ENCODE measurements around the gene ATP5F1E. TPM values are rescaled to one million over a fixed set of nuclear protein-coding genes. Genes with fewer than 3 reads are reported as not detected.

ATP5F1E gene
- total RNA-seq, 1 donor from 2014 or later = 73.8 TPM

GRCh38 chr20:58981628-58982364, 50.3 kb downstream of the ATP5F1E start:
- no peaks in the 10 kb centered on the region for H3K27me3 ChIP-seq (ENCODE audit: low read depth)
- DNase-seq (no peak), ATAC-seq (no peak)
- H3K27ac ChIP-seq = peak overlapping the region; percentile 80
- H3K9me3 ChIP-seq = no peaks in the 10 kb centered on the region
- intact Hi-C loops (cut with DNase I) = no loop called here
- peak overlapping the region; percentile 72 for H3K4me3 ChIP-seq
- H3K36me3 ChIP-seq = peaks cover 11% of the 10 kb centered on the region
- TF ChIP-seq CTCF (IDR thresholded peaks at IDR 0.05) = no peak
- peaks cover 32% of the 10 kb centered on the region for H3K4me1 ChIP-seq

- Histone ChIP-seq H3K4me1 (peaks cover 32% of the 10 kb centered on the region), H3K4me3 (peak within 1 kb of the TSS; percentile 72), H3K27ac (peak within 1 kb of the TSS; percentile 80), H3K27me3 (ENCODE audit: low read depth) (no peaks in the 10 kb centered on the region), H3K36me3 (peaks cover 2% of the 10 kb centered on the region), H3K9me3 (peaks cover 5% of the 10 kb centered on the region)
- peak; percentile 89 for DNase-seq
- ATAC-seq = peak; percentile 97
- intact Hi-C loops (cut with DNase I) = no loop called here
- TF ChIP-seq CTCF (IDR thresholded peaks at IDR 0.05) = no peak
Observed at GRCh38 chr20:58980711-58981627, 51.2 kb downstream of the ATP5F1E start, which contains the start of gene NELFCD. Gene NELFCD (plus strand): TSS chr20:58981256. CDS start chr20:58981310, 54 bp downstream.

GRCh38 chr20:58978351-58979190, 53.6 kb downstream of the ATP5F1E start:
- ATAC-seq (no peak), DNase-seq (no peak)
- peaks cover 15% of the 10 kb centered on the region for H3K9me3 ChIP-seq
- peaks cover 19% of the 10 kb centered on the region for H3K4me1 ChIP-seq
- no peak overlapping the region for H3K4me3 ChIP-seq
- H3K36me3 ChIP-seq = no peaks in the 10 kb centered on the region
- intact Hi-C loops (cut with DNase I) = no loop called here
- no peak overlapping the region for H3K27ac ChIP-seq
- TF ChIP-seq CTCF (IDR thresholded peaks at IDR 0.05) = no peak
- no peaks in the 10 kb centered on the region for H3K27me3 ChIP-seq (ENCODE audit: low read depth)

GRCh38 chr20:58976061-58976730, 55.9 kb downstream of the ATP5F1E start:
- Histone ChIP-seq H3K9me3 (peaks cover 15% of the 10 kb centered on the region), H3K4me1 (no peaks in the 10 kb centered on the region), H3K36me3 (no peaks in the 10 kb centered on the region), H3K27ac (no peak overlapping the region), H3K4me3 (no peak overlapping the region), H3K27me3 (ENCODE audit: low read depth) (no peaks in the 10 kb centered on the region)
- DNase-seq (no peak), ATAC-seq (no peak)
- TF ChIP-seq CTCF (IDR thresholded peaks at IDR 0.05) = no peak
- intact Hi-C loops (cut with DNase I) = no loop called here

Other genes starting within 250 kb of the ATP5F1E start
- 0.97 TPM for gene GNAS-AS1, start 181.4 kb downstream of the ATP5F1E start, total RNA-seq
- 744 TPM for gene GNAS, start 179.6 kb downstream of the ATP5F1E start, total RNA-seq
- 54.1 TPM for gene NELFCD, start 51.1 kb downstream of the ATP5F1E start, total RNA-seq
- gene CTSZ, start 25.1 kb downstream of the ATP5F1E start, total RNA-seq = 533 TPM
- 6.5 TPM for gene TUBB1, start 12.9 kb downstream of the ATP5F1E start, total RNA-seq
- gene PRELID3B, start 10.5 kb upstream of the ATP5F1E start, total RNA-seq = 43.0 TPM
- 1.0 TPM for gene ZNF831, start 131.5 kb upstream of the ATP5F1E start, total RNA-seq

Measured in lower lobe of right lung (tissue), 2 donors.